Measurements from ENCODE around the gene SLC35G1.
A peak's percentile ranks its signal among the peaks of the same experiment; 100 is the strongest.

Gene SLC35G1

GRCh38 chr10:93904901-93905300 is 11.1 kb downstream of the SLC35G1 start:
- Histone ChIP-seq H3K27me3 (ENCODE audit: low read depth) (no peaks in the 10 kb centered on the region), H3K9me3 (no peaks in the 10 kb centered on the region), H3K36me3 (replicated peaks) (no peaks in the 10 kb centered on the region; the same call in none of the 2 replicates), H3K4me1 (no peaks in the 10 kb centered on the region), H3K4me3 (no peak overlapping the region)
- DNase-seq (ENCODE audit: low spot score in 2 of 2), result no peak
- in situ Hi-C loops (cut with MboI; ENCODE audit: low sequenced_read_pairs), result no loop called here

- in situ Hi-C loops (cut with MboI; ENCODE audit: low sequenced_read_pairs), result no loop called here
- Histone ChIP-seq H3K4me3 (no peak overlapping the region), H3K27me3 (ENCODE audit: low read depth) (no peaks in the 10 kb centered on the region), H3K36me3 (replicated peaks) (no peaks in the 10 kb centered on the region; the same call in none of the 2 replicates), H3K4me1 (no peaks in the 10 kb centered on the region), H3K9me3 (no peaks in the 10 kb centered on the region)
- no peak for DNase-seq (ENCODE audit: low spot score in 2 of 2)
These were observed 13.3 kb downstream of the SLC35G1 start for GRCh38 chr10:93907059-93907458.

GRCh38 chr10:93911866-93912265 is 18.1 kb downstream of the SLC35G1 start:
- in situ Hi-C loops (cut with MboI; ENCODE audit: low sequenced_read_pairs), result loop anchor here (10.0 kb wide), 1 partner anchor 413 kb away; no protein-coding TSS in a partner anchor
- DNase-seq (ENCODE audit: low spot score in 2 of 2), result no peak
- H3K9me3 ChIP-seq, result no peaks in the 10 kb centered on the region
- H3K27me3 ChIP-seq (ENCODE audit: low read depth), result no peaks in the 10 kb centered on the region
- H3K36me3 ChIP-seq (replicated peaks), result no peaks in the 10 kb centered on the region; the same call in none of the 2 replicates
- H3K4me3 ChIP-seq, result no peak overlapping the region
- no peaks in the 10 kb centered on the region for H3K4me1 ChIP-seq

GRCh38 chr10:93912444-93912843 is 18.7 kb downstream of the SLC35G1 start:
- no peaks in the 10 kb centered on the region; the same call in 1 of the 2 replicates for H3K36me3 ChIP-seq (replicated peaks)
- H3K9me3 ChIP-seq, result no peaks in the 10 kb centered on the region
- no peak overlapping the region for H3K4me3 ChIP-seq
- H3K27me3 ChIP-seq (ENCODE audit: low read depth), result no peaks in the 10 kb centered on the region
- DNase-seq (ENCODE audit: low spot score in 2 of 2), result no peak
- in situ Hi-C loops (cut with MboI; ENCODE audit: low sequenced_read_pairs), result loop anchor here (10.0 kb wide), 1 partner anchor 412 kb away; no protein-coding TSS in a partner anchor
- H3K4me1 ChIP-seq, result no peaks in the 10 kb centered on the region

- Histone ChIP-seq H3K27me3 (ENCODE audit: low read depth) (no peaks in the 10 kb centered on the region), H3K4me3 (no peak overlapping the region), H3K9me3 (no peaks in the 10 kb centered on the region), H3K4me1 (no peaks in the 10 kb centered on the region), H3K36me3 (replicated peaks) (no peaks in the 10 kb centered on the region)
- DNase-seq (ENCODE audit: low spot score in 2 of 2), result no peak
- in situ Hi-C loops (cut with MboI; ENCODE audit: low sequenced_read_pairs), result loop anchor here (10.0 kb wide), 1 partner anchor 411 kb away; no protein-coding TSS in a partner anchor
These were observed 19.9 kb downstream of the SLC35G1 start for GRCh38 chr10:93913706-93914105.

- in situ Hi-C loops (cut with MboI; ENCODE audit: low sequenced_read_pairs), result loop anchor here (10.0 kb wide), 1 partner anchor 409 kb away; no protein-coding TSS in a partner anchor
- no peaks in the 10 kb centered on the region for H3K9me3 ChIP-seq
- no peaks in the 10 kb centered on the region for H3K27me3 ChIP-seq (ENCODE audit: low read depth)
- H3K36me3 ChIP-seq (replicated peaks), result no peaks in the 10 kb centered on the region
- no peak overlapping the region for H3K4me3 ChIP-seq
- DNase-seq (ENCODE audit: low spot score in 2 of 2), result no peak
- no peaks in the 10 kb centered on the region for H3K4me1 ChIP-seq
These were observed 21.8 kb downstream of the SLC35G1 start for GRCh38 chr10:93915598-93915997.

GRCh38 chr10:93916257-93917063 is 22.7 kb downstream of the SLC35G1 start:
- H3K36me3 ChIP-seq (replicated peaks), result no peaks in the 10 kb centered on the region
- no peaks in the 10 kb centered on the region for H3K4me1 ChIP-seq
- peak in 1 of 2 experiments; percentile 56 for DNase-seq (ENCODE audit: low spot score in 2 of 2)
- no peaks in the 10 kb centered on the region for H3K9me3 ChIP-seq
- no peaks in the 10 kb centered on the region for H3K27me3 ChIP-seq (ENCODE audit: low read depth)
- in situ Hi-C loops (cut with MboI; ENCODE audit: low sequenced_read_pairs), result loop anchor here (10.0 kb wide), 1 partner anchor 408 kb away; no protein-coding TSS in a partner anchor
- no peak overlapping the region for H3K4me3 ChIP-seq

- no peak for DNase-seq (ENCODE audit: low spot score in 2 of 2)
- no peaks in the 10 kb centered on the region for H3K27me3 ChIP-seq (ENCODE audit: low read depth)
- no peaks in the 10 kb centered on the region for H3K4me1 ChIP-seq
- no peaks in the 10 kb centered on the region for H3K9me3 ChIP-seq
- in situ Hi-C loops (cut with MboI; ENCODE audit: low sequenced_read_pairs), result loop anchor here (10.0 kb wide), 1 partner anchor 408 kb away; no protein-coding TSS in a partner anchor
- H3K36me3 ChIP-seq (replicated peaks), result no peaks in the 10 kb centered on the region
- no peak overlapping the region for H3K4me3 ChIP-seq
These were observed 23.2 kb downstream of the SLC35G1 start for GRCh38 chr10:93917064-93917391.

- Histone ChIP-seq H3K4me1 (no peaks in the 10 kb centered on the region), H3K27me3 (ENCODE audit: low read depth) (no peaks in the 10 kb centered on the region), H3K9me3 (no peaks in the 10 kb centered on the region), H3K36me3 (replicated peaks) (no peaks in the 10 kb centered on the region), H3K4me3 (no peak overlapping the region)
- in situ Hi-C loops (cut with MboI; ENCODE audit: low sequenced_read_pairs), result loop anchor here (10.0 kb wide), 1 partner anchor 407 kb away; no protein-coding TSS in a partner anchor
- no peak for DNase-seq (ENCODE audit: low spot score in 2 of 2)
These were observed 24.0 kb downstream of the SLC35G1 start for GRCh38 chr10:93917821-93918220.

GRCh38 chr10:93921338-93921737 is 27.6 kb downstream of the SLC35G1 start:
- DNase-seq (ENCODE audit: low spot score in 2 of 2), result peak in 1 of 2 experiments; percentile 53

GRCh38 chr10:93926613-93927012 is 32.8 kb downstream of the SLC35G1 start:
- in situ Hi-C loops (cut with MboI; ENCODE audit: low sequenced_read_pairs), result no loop called here
- H3K27me3 ChIP-seq (ENCODE audit: low read depth), result no peaks in the 10 kb centered on the region
- no peak overlapping the region for H3K4me3 ChIP-seq
- DNase-seq (ENCODE audit: low spot score in 2 of 2), result no peak
- no peaks in the 10 kb centered on the region for H3K36me3 ChIP-seq (replicated peaks)
- no peaks in the 10 kb centered on the region for H3K4me1 ChIP-seq
- no peaks in the 10 kb centered on the region for H3K9me3 ChIP-seq

More at GRCh38 chr10:93921338-93921737, 27.6 kb downstream of the SLC35G1 start:
- no peaks in the 10 kb centered on the region for H3K9me3 ChIP-seq
- in situ Hi-C loops (cut with MboI; ENCODE audit: low sequenced_read_pairs), result no loop called here
- no peaks in the 10 kb centered on the region for H3K36me3 ChIP-seq (replicated peaks)
- no peak overlapping the region for H3K4me3 ChIP-seq
- H3K27me3 ChIP-seq (ENCODE audit: low read depth), result no peaks in the 10 kb centered on the region
- no peaks in the 10 kb centered on the region for H3K4me1 ChIP-seq

GRCh38 chr10:93938140-93938539 is 44.4 kb downstream of the SLC35G1 start:
- in situ Hi-C loops (cut with MboI; ENCODE audit: low sequenced_read_pairs), result no loop called here
- Histone ChIP-seq H3K4me1 (no peaks in the 10 kb centered on the region), H3K27me3 (ENCODE audit: low read depth) (no peaks in the 10 kb centered on the region), H3K36me3 (replicated peaks) (no peaks in the 10 kb centered on the region), H3K9me3 (no peaks in the 10 kb centered on the region), H3K4me3 (no peak overlapping the region)
- no peak for DNase-seq (ENCODE audit: low spot score in 2 of 2)

- in situ Hi-C loops (cut with MboI; ENCODE audit: low sequenced_read_pairs), result no loop called here
These were observed 47.1 kb downstream of the SLC35G1 start for GRCh38 chr10:93940881-93941280.

GRCh38 chr10:93941606-93942005 is 47.8 kb downstream of the SLC35G1 start:
- Histone ChIP-seq H3K4me3 (no peak overlapping the region), H3K36me3 (replicated peaks) (no peaks in the 10 kb centered on the region), H3K9me3 (no peaks in the 10 kb centered on the region), H3K4me1 (no peaks in the 10 kb centered on the region), H3K27me3 (ENCODE audit: low read depth) (no peaks in the 10 kb centered on the region)
- in situ Hi-C loops (cut with MboI; ENCODE audit: low sequenced_read_pairs), result no loop called here
- no peak for DNase-seq (ENCODE audit: low spot score in 2 of 2)

More at GRCh38 chr10:93940881-93941280, 47.1 kb downstream of the SLC35G1 start:
- Histone ChIP-seq H3K9me3 (no peaks in the 10 kb centered on the region), H3K36me3 (replicated peaks) (no peaks in the 10 kb centered on the region), H3K4me3 (no peak overlapping the region), H3K27me3 (ENCODE audit: low read depth) (no peaks in the 10 kb centered on the region), H3K4me1 (no peaks in the 10 kb centered on the region)
- DNase-seq (ENCODE audit: low spot score in 2 of 2), result no peak

Data from HAP-1 (cell line).